SU-DHL-6 (cell line): Measurements from ENCODE around the gene MAML3.

ENCODE experiments used
- H2AFZ ChIP-seq: fragments of 200-600 bp; sonication (generic); 2 replicates; pipeline ENCODE4 v1.6.1; 2014; ENCODE audit warnings: low read depth, mild to moderate bottlenecking, moderate library complexity, mixed read lengths, antibody characterized with exemption, low read length; ENCODE audit not compliant: severe bottlenecking
- H3F3A ChIP-seq: fragments of 200-600 bp; shearing (Covaris generic); 2 replicates; pipeline ENCODE4 v1.6.0; 2016; ENCODE audit warnings: antibody characterized with exemption, mild to moderate bottlenecking; ENCODE audit not compliant: insufficient read depth
- H3K27ac ChIP-seq: fragments of 200-600 bp; sonication (generic); 2 replicates; pipeline ENCODE4 v1.5.1; 2016; ENCODE audit warnings: low read depth, mild to moderate bottlenecking, low read length, moderate library complexity, mixed read lengths
- H3K27me3 ChIP-seq: fragments of 200-600 bp; sonication (generic), shearing (Covaris generic); 2 replicates; pipeline ENCODE4 v1.6.0; 2014; ENCODE audit warnings: mild to moderate bottlenecking, low read length
- H3K36me3 ChIP-seq: fragments of 200-600 bp; sonication (generic); 2 replicates; pipeline ENCODE4 v1.6.1; 2014; ENCODE audit warnings: mild to moderate bottlenecking, low read length, mixed read lengths
- H3K4me2 ChIP-seq: fragments of 300-600, 200-600 bp; shearing (Covaris generic), sonication (generic); 2 replicates; pipeline ENCODE4 v1.6.0; 2014; ENCODE audit warnings: low read length, low read depth, mild to moderate bottlenecking; ENCODE audit not compliant: poor library complexity, severe bottlenecking
- H3K4me3 ChIP-seq: fragments of 200-600 bp; sonication (generic); 2 replicates; pipeline ENCODE4 v1.5.1; 2014; ENCODE audit warnings: antibody characterized with exemption, low read length, mild to moderate bottlenecking, mixed read lengths; ENCODE audit not compliant: insufficient read depth, poor library complexity, severe bottlenecking
- H3K79me2 ChIP-seq: fragments of 200-600 bp; sonication (generic); 2 replicates; pipeline ENCODE4 v1.6.1; 2014; ENCODE audit warnings: mild to moderate bottlenecking, low read length, moderate library complexity; ENCODE audit not compliant: insufficient read depth
- H3K9ac ChIP-seq: fragments of 200-600 bp; sonication (generic); 2 replicates; pipeline ENCODE4 v1.7.0; 2014; ENCODE audit warnings: mild to moderate bottlenecking, low read length
- H3K9me2 ChIP-seq: fragments of 200-600 bp; sonication (generic); replicated peaks from 2 replicates; pipeline ENCODE4 v1.6.1; 2014; ENCODE audit warnings: low read length; ENCODE audit not compliant: insufficient read depth
- H3K9me3 ChIP-seq: fragments of 200-600 bp; sonication (generic); 2 replicates; pipeline ENCODE4 v1.6.1; 2014; ENCODE audit warnings: low read length, mixed read lengths; ENCODE audit not compliant: insufficient read depth
- H4K20me1 ChIP-seq: fragments of 200-600 bp; sonication (generic); 2 replicates; pipeline ENCODE4 v1.6.1; 2014; ENCODE audit warnings: low read depth, mild to moderate bottlenecking, antibody characterized with exemption, low read length, moderate library complexity, mixed read lengths
- EZH2phosphoT487 ChIP-seq: fragments of 200-600 bp; sonication (generic), shearing (Covaris generic); conservative IDR thresholded peaks from 2 replicates; pipeline ENCODE4 v1.6.1; 2018; ENCODE audit warnings: mild to moderate bottlenecking, antibody characterized with exemption, low read length, moderate library complexity, mixed read lengths
- TF ChIP-seq, protein P1 (sequence below): fragments of 200-600 bp; sonication (generic); IDR thresholded peaks from one replicate; pipeline ENCODE4 v1.5.1; 2017; ENCODE audit warnings: antibody characterized with exemption, mild to moderate bottlenecking, low read length, moderate library complexity; ENCODE audit not compliant: insufficient read depth, poor library complexity, severe bottlenecking

Gene MAML3

GRCh38 chr4:140078366-140078765, 75.6 kb downstream of the MAML3 start:
- no peak for TF ChIP-seq EZH2phosphoT487
- TF ChIP-seq, protein P1, sequence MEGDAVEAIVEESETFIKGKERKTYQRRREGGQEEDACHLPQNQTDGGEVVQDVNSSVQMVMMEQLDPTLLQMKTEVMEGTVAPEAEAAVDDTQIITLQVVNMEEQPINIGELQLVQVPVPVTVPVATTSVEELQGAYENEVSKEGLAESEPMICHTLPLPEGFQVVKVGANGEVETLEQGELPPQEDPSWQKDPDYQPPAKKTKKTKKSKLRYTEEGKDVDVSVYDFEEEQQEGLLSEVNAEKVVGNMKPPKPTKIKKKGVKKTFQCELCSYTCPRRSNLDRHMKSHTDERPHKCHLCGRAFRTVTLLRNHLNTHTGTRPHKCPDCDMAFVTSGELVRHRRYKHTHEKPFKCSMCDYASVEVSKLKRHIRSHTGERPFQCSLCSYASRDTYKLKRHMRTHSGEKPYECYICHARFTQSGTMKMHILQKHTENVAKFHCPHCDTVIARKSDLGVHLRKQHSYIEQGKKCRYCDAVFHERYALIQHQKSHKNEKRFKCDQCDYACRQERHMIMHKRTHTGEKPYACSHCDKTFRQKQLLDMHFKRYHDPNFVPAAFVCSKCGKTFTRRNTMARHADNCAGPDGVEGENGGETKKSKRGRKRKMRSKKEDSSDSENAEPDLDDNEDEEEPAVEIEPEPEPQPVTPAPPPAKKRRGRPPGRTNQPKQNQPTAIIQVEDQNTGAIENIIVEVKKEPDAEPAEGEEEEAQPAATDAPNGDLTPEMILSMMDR, result no peak

DNA sequence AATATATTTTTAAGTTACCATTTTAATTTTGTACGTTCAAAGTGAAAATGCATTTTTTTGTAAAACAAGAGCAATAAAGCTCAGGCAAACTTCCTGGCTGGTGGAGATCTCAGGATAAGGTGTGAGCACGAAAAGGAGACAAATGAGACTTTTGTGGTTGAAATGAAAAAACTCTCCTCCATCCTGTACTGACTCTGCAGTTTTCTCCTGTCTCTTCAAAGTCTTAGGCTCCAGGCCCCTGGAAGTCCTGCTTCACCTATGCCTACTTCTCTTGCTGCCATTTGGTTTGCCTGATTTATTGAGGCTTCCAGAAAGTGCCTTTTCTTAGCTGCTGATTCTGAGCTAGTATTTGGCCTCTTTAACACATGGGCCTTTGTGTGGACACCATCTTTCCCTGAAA, 77.7 kb downstream of the MAML3 start:
- Histone ChIP-seq H3K79me2 (no peaks in the 10 kb centered on the region), H3K9ac (no peak overlapping the region), H3K9me3 (no peaks in the 10 kb centered on the region), H3K4me3 (no peak overlapping the region), H3K36me3 (no peaks in the 10 kb centered on the region), H3F3A (no peaks in the 10 kb centered on the region), H2AFZ (no peak overlapping the region), H3K27me3 (no peaks in the 10 kb centered on the region), H4K20me1 (no peaks in the 10 kb centered on the region), H3K4me2 (no peak overlapping the region), H3K27ac (no peak overlapping the region), H3K9me2 (no peaks in the 10 kb centered on the region)
- TF ChIP-seq EZH2phosphoT487, result no peak
- TF ChIP-seq, protein P1, result no peak

More at GRCh38 chr4:140078366-140078765, 75.6 kb downstream of the MAML3 start:
- H3K9me3 ChIP-seq, result no peaks in the 10 kb centered on the region
- H3K9me2 ChIP-seq, result no peaks in the 10 kb centered on the region
- no peaks in the 10 kb centered on the region for H4K20me1 ChIP-seq
- H3K9ac ChIP-seq, result no peak overlapping the region
- H3K27ac ChIP-seq, result no peak overlapping the region
- H2AFZ ChIP-seq, result no peak overlapping the region
- no peaks in the 10 kb centered on the region for H3K79me2 ChIP-seq
- H3F3A ChIP-seq, result no peaks in the 10 kb centered on the region
- H3K36me3 ChIP-seq, result no peaks in the 10 kb centered on the region
- H3K4me2 ChIP-seq, result no peak overlapping the region
- no peak overlapping the region for H3K4me3 ChIP-seq
- H3K27me3 ChIP-seq, result no peaks in the 10 kb centered on the region

DNA sequence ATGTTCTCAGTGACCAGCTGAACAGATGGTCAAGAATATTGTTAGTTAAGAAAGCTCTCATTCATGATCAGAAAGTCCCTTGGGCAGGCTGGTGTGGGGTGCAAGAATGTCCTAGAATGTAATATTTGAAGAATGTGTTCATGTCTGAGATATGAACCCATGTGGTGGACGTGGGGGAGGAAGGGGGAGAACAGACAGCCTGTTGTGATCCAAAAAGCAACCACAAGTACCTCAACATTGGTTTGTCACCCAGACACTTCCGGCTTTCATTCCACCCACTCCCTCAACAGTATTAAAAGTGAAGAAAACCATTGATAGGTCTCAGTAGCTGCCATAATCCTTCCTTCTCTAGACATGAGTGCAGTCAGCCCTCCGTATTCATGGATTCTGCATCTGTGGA, 82.2 kb downstream of the MAML3 start:
- Histone ChIP-seq H3F3A (no peaks in the 10 kb centered on the region), H3K9me3 (no peaks in the 10 kb centered on the region), H3K79me2 (no peaks in the 10 kb centered on the region), H3K27me3 (no peaks in the 10 kb centered on the region), H3K9me2 (no peaks in the 10 kb centered on the region), H3K27ac (no peak overlapping the region), H3K4me3 (no peak overlapping the region), H3K9ac (no peak overlapping the region), H4K20me1 (no peaks in the 10 kb centered on the region), H2AFZ (no peak overlapping the region), H3K36me3 (no peaks in the 10 kb centered on the region), H3K4me2 (no peak overlapping the region)
- TF ChIP-seq, protein P1, result no peak
- TF ChIP-seq EZH2phosphoT487, result no peak
